Measurements from ENCODE around the gene TIMM13.
A peak's percentile ranks its signal among the peaks of the same experiment; 100 is the strongest.
"Not testable (repeated sequence)": the region's sequence is repeated elsewhere in the genome, so short reads cannot be mapped to it uniquely, and the experiment has no call there.

TIMM13 gene

DNA sequence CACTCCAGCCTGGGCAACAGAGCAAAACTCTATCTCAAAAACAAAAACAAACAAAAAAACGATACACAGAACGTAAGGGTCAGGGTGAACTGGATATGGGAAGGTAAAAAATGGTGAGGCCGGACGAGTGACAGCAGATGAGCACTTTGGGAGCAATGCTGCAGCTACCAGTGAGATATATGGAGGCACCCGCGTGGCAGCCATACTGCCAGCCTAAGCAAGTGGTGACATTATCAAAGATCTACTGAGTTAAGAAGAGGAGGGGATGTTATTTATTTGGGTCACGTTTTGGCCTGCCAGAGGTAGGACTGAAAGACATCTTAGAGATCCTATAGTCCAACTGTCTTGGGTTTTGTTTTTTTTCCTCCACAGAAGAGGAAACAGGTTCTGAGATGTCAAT is 14.2 kb downstream of the TIMM13 start:
- DNase-seq = no peak

DNA sequence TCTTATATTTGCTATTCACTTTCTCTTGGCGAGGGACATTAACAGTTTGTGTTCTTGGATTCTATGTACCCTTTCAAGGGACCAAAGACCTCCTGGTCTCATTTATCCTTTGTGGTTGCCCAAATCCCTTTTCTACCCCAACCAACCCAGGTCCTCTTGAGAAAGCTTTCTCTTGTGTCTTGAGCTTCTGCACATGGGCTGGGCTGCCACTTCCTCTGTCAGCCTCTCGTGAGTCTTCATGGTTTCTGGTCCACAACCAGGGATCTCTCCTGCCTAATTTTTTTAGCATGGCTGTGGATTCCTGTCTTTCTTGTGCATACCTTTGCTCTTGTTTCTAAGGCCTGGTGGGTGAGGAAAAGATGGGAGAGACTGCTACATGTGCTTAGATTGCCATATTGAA is 14.9 kb downstream of the TIMM13 start:
- no peak for DNase-seq

DNA sequence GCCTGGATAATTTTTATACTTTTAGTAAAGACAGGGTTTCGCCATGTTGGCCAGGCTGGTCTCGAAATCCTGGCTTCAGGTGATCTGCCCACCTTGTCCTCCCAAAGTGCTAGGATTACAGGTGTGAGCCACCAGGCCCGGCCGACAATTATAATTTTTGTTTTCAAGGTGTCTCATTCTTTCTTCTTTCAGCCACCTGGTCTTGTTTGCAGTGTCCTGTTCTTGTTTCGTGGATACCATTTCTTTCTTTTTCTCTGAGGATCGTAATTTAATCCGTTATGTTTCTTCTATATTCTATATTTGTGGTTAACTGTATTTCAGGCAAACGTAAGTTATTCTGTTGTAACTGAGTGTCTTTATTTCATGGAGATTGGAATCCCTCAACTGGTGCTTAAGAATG is 15.7 kb downstream of the TIMM13 start:
- DNase-seq = no peak

DNA sequence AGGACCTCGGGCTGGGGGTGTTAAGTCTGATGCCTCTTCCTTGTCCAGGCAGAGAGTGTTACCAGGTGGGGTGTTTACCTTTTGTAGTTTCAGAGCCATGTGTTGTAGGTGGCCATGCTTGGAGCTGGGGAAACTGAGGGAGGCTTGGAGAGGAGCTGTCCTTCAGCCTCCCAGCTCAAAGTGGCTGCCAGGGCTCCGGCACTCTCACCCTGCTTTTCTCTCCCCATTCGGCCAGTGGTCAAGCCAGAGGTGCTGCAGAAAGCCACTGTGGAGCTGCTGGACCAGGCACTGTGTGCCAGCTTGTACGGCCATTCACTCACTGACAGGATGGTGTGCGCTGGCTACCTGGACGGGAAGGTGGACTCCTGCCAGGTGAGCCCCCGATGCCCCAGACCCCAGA is 17.4 kb downstream of the TIMM13 start:
- DNase-seq = no peak

GRCh38 chr19:2409352-2409912 is 18.0 kb downstream of the TIMM13 start:
- no peak for DNase-seq

DNA sequence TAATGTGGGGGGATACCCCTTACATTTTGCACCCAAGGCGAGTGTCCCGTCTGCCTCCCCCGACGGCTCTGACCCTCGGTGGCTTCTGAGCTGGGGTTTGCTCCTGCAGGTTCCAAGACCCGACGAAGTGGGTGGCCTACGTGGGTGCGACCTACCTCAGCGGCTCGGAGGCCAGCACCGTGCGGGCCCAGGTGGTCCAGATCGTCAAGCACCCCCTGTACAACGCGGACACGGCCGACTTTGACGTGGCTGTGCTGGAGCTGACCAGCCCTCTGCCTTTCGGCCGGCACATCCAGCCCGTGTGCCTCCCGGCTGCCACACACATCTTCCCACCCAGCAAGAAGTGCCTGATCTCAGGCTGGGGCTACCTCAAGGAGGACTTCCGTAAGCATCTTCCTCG is 19.1 kb downstream of the TIMM13 start:
- no peak for DNase-seq

DNA sequence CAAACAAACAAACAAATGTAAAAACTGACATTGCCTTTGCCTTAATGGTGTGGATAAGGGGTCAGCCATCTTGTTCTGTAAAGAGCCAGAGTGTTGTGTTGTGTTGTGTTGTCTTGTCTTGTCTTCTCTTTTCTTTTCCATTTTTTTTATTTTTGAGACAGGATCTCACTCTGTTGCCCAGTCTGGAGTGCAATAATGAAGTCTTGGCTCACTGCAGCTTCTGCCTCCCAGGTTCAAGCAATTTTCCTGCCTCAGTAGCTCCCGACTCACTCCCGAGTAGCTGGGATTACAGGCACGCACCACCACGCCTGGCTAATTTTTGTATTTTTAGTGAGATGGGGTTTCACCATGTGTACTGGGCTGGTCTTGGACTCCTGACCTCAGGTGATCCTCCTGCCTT is 27.8 kb downstream of the TIMM13 start:
- no peak for DNase-seq

DNA sequence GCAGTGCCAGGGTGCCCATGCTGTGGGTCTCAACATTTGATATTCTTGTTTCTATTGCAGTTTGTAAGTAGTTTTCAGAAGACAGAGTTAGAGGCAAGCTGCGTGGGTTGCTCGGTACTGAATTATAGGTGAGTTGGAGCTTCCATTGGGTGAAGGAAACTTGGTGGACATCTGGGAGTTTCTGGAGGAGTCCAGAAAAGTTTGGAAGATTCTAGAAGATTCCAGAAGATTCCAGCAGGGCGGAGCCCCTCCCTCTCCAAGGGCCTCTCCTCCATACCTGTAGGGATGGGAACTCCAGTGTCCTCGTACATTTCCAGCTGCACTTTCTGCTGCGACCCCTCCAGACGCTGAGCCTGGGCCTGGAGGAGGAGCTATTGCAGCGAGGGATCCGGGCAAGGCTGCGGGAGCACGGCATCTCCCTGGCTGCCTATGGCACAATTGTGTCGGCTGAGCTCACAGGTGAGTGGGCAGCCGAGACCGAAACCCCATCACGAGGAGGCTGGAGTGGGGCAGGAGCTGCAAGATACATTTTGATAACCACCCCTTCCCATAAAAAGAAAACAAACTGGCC is 28.6 kb downstream of the TIMM13 start:
- DNase-seq = no peak

DNA sequence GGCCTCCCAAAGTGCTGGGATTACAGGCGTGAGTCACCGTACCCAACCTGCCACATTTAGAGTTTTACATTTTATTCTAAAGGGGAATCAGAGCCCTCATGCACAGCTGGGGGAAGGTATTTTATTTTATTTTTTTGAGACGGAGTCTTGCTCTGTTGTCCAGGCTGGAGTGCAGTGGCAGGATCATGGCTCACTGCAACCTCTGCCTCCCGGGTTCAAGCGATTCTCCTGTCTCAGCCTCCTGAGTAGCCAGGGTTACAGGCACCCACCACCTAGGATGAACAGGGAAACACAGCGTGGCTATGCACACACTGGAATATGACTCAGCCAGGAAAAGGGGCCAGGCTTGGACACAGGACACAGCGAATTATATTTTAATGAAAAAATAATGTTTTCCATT is 30.2 kb downstream of the TIMM13 start:
- not testable (repeated sequence) for DNase-seq

- DNase-seq = not testable (repeated sequence)
Observed at GRCh38 chr19:2395293-2395829, 32.0 kb downstream of the TIMM13 start.

DNA sequence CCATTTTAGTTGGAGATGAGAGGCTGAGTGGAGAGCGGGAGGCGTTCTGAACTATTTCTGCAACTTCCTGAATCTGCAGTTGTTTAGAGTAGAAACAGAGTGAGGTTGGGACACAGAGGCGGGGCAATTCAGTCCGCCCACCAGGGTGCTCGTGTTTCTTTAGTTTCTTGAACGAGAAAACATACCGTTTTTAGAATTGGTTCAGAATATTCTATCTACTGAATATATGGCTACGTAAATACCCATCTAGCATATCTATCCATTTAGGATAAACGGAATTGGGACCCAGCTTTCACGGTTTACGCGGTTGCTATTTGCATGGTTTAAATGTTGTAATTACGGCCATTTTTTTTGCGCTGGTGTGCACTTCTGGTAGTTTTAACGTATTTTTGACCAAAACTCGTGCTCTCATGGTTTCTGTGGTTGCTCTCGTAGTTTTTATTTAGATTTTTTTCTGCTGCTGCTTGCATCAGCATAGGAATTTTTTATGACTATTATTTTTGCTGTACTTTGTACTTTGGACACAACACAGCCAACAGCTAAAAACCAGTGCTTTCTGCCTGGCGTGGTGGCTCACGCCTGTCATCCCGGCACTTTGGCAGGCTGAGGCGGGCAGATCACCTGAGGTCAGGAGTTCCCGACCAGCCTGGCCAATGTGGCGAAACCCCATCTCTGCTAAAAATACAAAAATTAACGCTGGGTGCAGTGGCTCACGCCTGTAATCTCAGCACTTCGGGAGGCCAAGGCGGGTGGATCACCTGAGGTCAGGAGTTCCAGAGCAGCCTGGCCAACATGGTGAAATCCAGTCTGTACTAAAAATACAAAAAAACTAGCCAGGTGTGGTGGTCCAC is 32.7 kb downstream of the TIMM13 start:
- DNase-seq = no peak

- no peak for DNase-seq
Observed at GRCh38 chr19:2394054-2394441, 33.3 kb downstream of the TIMM13 start.

DNA sequence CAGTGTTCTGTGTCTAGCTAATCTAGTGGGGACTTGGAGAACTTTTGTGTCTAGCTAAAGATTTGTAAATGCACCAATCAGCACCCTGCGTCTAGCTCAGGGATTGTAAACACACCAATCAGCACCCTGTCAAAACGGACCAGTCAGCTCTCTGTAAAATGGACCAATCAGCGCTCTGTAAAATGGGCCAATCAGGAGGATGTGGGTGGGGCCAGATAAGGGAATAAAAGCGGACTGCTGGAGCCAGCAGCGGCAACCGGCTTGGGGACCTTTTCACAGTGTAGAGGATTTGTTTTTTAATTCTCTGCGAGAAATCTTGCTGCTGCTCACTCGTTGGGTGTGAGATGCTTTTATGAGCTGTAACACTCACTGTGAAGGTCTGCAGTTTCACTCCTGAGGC is 34.5 kb downstream of the TIMM13 start:
- not testable (repeated sequence) for DNase-seq

GRCh38 chr19:2392366-2392765 is 35.0 kb downstream of the TIMM13 start:
- DNase-seq = no peak

DNA sequence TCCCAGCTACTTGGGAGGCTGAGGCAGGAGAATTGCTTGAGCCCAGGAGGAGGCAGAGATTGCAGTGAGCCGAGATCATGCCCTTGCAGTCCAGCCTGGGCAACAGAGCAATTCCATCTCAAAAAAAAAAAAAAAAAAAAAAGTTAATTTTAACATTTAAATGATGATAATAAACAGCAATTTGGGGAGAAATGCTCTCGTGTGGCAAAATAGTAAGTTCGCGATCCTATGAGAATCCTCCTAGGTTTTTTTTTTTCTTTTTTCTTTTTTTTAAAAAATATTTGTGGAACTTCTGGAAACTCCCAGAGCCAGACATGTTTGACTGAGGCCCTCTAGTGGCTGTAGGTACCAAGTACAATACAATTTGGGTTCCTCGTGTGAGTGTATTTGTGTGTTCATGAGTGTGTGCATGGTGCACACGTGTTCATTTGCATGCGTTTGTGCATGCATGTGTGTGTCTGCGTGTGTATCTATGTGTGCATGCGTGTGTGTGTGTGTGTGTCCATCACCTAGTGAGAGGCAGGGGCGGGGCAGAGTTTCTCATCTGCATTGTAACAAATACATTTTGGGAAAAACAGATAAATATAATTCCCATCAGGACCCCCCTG is 36.2 kb downstream of the TIMM13 start:
- peak; percentile 12 for DNase-seq

GRCh38 chr19:2389594-2389993 is 37.8 kb downstream of the TIMM13 start:
- DNase-seq = no peak

GRCh38 chr19:2387367-2388288 is 39.8 kb downstream of the TIMM13 start:
- no peak for DNase-seq

DNA sequence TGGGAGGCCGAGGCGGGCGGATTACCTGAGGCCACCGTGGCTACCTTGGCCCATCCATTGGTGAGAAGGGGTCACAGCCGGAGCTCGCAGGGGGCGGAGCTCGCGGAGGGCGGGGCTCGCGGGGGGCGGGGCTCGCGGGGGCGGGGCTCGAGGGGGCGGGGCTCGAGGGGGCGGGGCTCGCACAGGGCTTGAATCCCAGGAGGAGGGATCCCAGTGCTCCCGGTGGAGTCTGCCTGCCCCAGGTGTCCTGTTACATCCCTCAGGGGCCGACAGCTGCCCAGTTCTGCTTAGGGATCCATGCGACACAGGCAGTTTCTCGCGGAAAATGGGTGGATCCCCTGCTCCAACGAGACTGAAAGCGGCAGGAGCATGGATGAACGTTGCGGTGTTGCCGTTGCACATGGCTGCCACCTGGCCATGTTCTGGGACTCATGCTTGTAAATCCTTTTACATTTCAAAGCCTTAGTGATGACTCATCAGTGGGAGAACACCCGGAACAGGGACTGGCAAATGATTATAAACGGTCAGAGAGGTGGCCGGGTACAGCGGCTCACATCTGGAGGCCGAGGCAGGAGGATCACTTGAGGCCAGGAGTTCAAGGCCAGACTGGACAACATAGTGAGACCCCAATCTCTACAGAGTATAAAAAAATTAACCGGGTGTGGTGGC is 42.2 kb downstream of the TIMM13 start:
- DNase-seq = no peak

GRCh38 chr19:2382530-2383222 is 44.7 kb downstream of the TIMM13 start:
- DNase-seq = no peak

GRCh38 chr19:2381148-2381820 is 46.1 kb downstream of the TIMM13 start:
- DNase-seq = no peak

DNA sequence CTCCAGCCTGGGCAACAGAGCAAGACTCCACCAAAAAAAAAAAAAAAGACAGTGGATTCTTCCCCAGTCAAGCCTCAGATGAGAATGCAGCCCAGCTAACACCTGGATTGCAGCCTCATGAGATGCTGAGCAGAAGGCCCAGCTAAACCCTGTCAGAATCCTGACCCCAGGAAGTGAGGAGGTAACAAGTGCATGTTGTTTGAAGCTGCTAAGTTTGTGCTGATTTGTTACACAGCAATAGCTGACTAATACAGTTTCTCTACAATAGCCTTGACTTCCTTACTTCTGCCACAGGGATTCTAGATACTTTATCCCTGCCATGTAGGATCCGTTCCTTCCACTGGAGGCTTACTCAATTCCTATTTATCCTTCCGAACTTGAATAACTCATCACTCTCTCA is 46.8 kb downstream of the TIMM13 start:
- DNase-seq = no peak

Measured in activated effector memory CD4-positive, alpha-beta T cell treated with Interleukin-2 at 50 U/mL for 16 hours (primary cell).